HCT116 (cell line): ENCODE results near the gene SERPINA10. TPM values are rescaled to one million over a fixed set of nuclear protein-coding genes. Genes with fewer than 3 reads are reported as not detected.

Experiments
- ATAC-seq: fragments of 200-7000 bp; cut with Tn5 transposase; 2 replicates; pipeline ENCODE4 v1.9.1; 2020; ENCODE audit warnings: mild to moderate bottlenecking, moderate library complexity
- BruUV-seq: library from RNA; stranded (reverse); fragments of 400-500 nt; replicated peaks from 2 replicates; lab custom pipeline; 2021; lab: Mats Ljungman, UMichigan
- CTCF ChIA-PET: fragments of 300-600 bp; sonication (Branson Sonifier 250); formaldehyde crosslinking; loops from one replicate; lab custom pipeline; 2021; ENCODE audit warnings: antibody characterized with exemption; lab: Charles Lee
- POLR2A ChIA-PET: fragments of 300-600, 350-600 bp; sonication (Branson Sonifier 250); formaldehyde crosslinking; loops from one replicate; lab custom pipeline; 2021; ENCODE audit warnings: antibody characterized with exemption; lab: Charles Lee
- RAD21 ChIA-PET, 2 experiments: fragments of 300-600 bp; sonication (Branson Sonifier 250); formaldehyde crosslinking; loops; one replicate each; lab custom pipeline; 2023; ENCODE audit warnings: low total read pairs in 2 of 2; ENCODE audit not compliant: uncharacterized antibody in 2 of 2, unreplicated experiment in 2 of 2, low non-redundant PET in 1 of 2; lab: Charles Lee
- DNase-seq: peaks from one replicate; pipeline ENCODE4 v3.0.0-alpha.2; 2010; ENCODE audit warnings: low read depth, low spot score
- H2AFZ ChIP-seq: fragments of 200-600 bp; shearing (Covaris generic), sonication (generic); 2 replicates; pipeline ENCODE4 v1.6.1; 2017; ENCODE audit warnings: low read depth, mixed run types, mixed read lengths, antibody characterized with exemption, low read length; ENCODE audit not compliant: poor library complexity, severe bottlenecking
- H3K27ac ChIP-seq: 2 replicates; pipeline ENCODE4 v1.5.1; 2012; ENCODE audit warnings: low read depth, low read length
- H3K27me3 ChIP-seq: fragments of 200-600 bp; sonication (generic); 2 replicates; pipeline ENCODE4 v1.6.1; 2016; ENCODE audit warnings: mixed run types, low read length, mixed read lengths; ENCODE audit not compliant: insufficient read depth
- H3K36me3 ChIP-seq, 2 experiments: fragments of 200-500 bp in 1 of 2; fragments of 200-600 bp in 1 of 2; sonication (Bioruptor generic) in 1 of 2; sonication (generic) in 1 of 2; 2 replicates each; pipeline versions ENCODE4 v1.5.1 to v1.6.1; 2014 to 2016; ENCODE audit warnings: low read length in 2 of 2, inconsistent platforms in 1 of 2, mixed read lengths in 1 of 2, mixed run types in 1 of 2; ENCODE audit not compliant: insufficient read depth in 2 of 2, control insufficient read depth in 1 of 2
- H3K4me1 ChIP-seq, 2 experiments: fragments of 200-600 bp in 1 of 2; sonication (generic) in 1 of 2; 2 replicates each; pipeline versions ENCODE4 v1.5.1 to v1.6.1; 2012 to 2017; ENCODE audit warnings: low read length in 2 of 2, inconsistent platforms in 1 of 2, mild to moderate bottlenecking in 1 of 2, mixed read lengths in 1 of 2, mixed run types in 1 of 2, moderate library complexity in 1 of 2; ENCODE audit not compliant: insufficient read depth in 2 of 2, control insufficient read depth in 1 of 2
- H3K4me2 ChIP-seq: fragments of 200-600 bp; sonication (generic); 2 replicates; pipeline ENCODE4 v1.6.1; 2017; ENCODE audit warnings: mixed run types, low read length, mixed read lengths
- H3K4me3 ChIP-seq, 2 experiments: fragments of 200-600 bp in 1 of 2; sonication (generic) in 1 of 2; replicated peaks in 1 of 2; 2 replicates each; pipeline ENCODE4 v1.5.1; 2011 to 2016; ENCODE audit warnings: low read length in 2 of 2, control low read depth in 1 of 2, low read depth in 1 of 2, mild to moderate bottlenecking in 1 of 2, mixed read lengths in 1 of 2, mixed run types in 1 of 2
- H3K79me2 ChIP-seq: fragments of 200-600 bp; sonication (generic); 2 replicates; pipeline ENCODE4 v1.6.1; 2017; ENCODE audit warnings: mild to moderate bottlenecking, mixed run types, low read length, moderate library complexity, mixed read lengths; ENCODE audit not compliant: insufficient read depth
- H3K9ac ChIP-seq: fragments of 200-600 bp; sonication (generic); 2 replicates; pipeline ENCODE4 v1.6.1; 2016; ENCODE audit warnings: low read length, mixed read lengths
- H3K9me2 ChIP-seq: fragments of 200-600 bp; sonication (generic), shearing (Covaris generic); 2 replicates; pipeline ENCODE4 v1.6.1; 2017; ENCODE audit warnings: mixed run types, mild to moderate bottlenecking, moderate library complexity; ENCODE audit not compliant: insufficient read depth
- H3K9me3 ChIP-seq, 2 experiments: fragments of 200-500 bp in 1 of 2; fragments of 200-600 bp in 1 of 2; sonication (Bioruptor generic) in 1 of 2; sonication (generic) in 1 of 2; 2 replicates each; pipeline ENCODE4 v1.6.1; 2014 to 2017; ENCODE audit warnings: low read length in 2 of 2, mixed read lengths in 2 of 2, inconsistent platforms in 1 of 2, low read depth in 1 of 2, mild to moderate bottlenecking in 1 of 2, mixed run types in 1 of 2, moderate library complexity in 1 of 2; ENCODE audit not compliant: control insufficient read depth in 1 of 2, insufficient read depth in 1 of 2
- H4K20me1 ChIP-seq: fragments of 200-600 bp; sonication (generic), shearing (Covaris generic); 2 replicates; pipeline ENCODE4 v1.6.1; 2017; ENCODE audit warnings: mixed run types, mild to moderate bottlenecking, moderate library complexity; ENCODE audit not compliant: insufficient read depth
- EZH2phosphoT487 ChIP-seq: fragments of 200-600 bp; IDR thresholded peaks from 2 replicates; pipeline ENCODE4 v1.6.1; 2018; ENCODE audit warnings: antibody characterized with exemption, borderline replicate concordance
- RAD21 ChIP-seq: IDR thresholded peaks from 2 replicates; pipeline ENCODE4 v1.6.1; 2012; ENCODE audit warnings: low read depth, mild to moderate bottlenecking
- REST ChIP-seq: IDR thresholded peaks from 2 replicates; pipeline ENCODE4 v1.6.1; 2012; ENCODE audit warnings: low read depth
- SIN3A ChIP-seq: IDR thresholded peaks from 2 replicates; pipeline ENCODE4 v1.6.1; 2012; ENCODE audit warnings: low read depth
- TCF7L2 ChIP-seq: IDR thresholded peaks from 2 replicates; pipeline ENCODE4 v1.7.0; 2011; ENCODE audit warnings: borderline replicate concordance, inconsistent platforms; ENCODE audit not compliant: insufficient read depth, insufficient read length; ENCODE audit errors: extremely low read depth
- intact Hi-C: fragments of 100-400 bp; cut with micrococcal nuclease; formaldehyde crosslinking; loops from 2 replicates; pipeline ENCODE4 v1.10.0; 2022
- total RNA-seq: library from RNA; stranded (reverse); gene quantifications from one replicate; pipeline ENCODE4 v1.2.1, GENCODE V29; 2021; ENCODE audit not compliant: unreplicated experiment

SERPINA10 gene
- total RNA-seq, 1 experiment from 2014 or later: not detected

GRCh38 chr14:94314890-94315289 is 21.8 kb upstream of the SERPINA10 start:
- no peak overlapping the region for H3K4me3 ChIP-seq
- no TSS peak for BruUV-seq
- H3K9me3 ChIP-seq: no peaks in the 10 kb centered on the region
- no peak overlapping the region for H3K4me2 ChIP-seq
- H4K20me1 ChIP-seq: no peaks in the 10 kb centered on the region
- H3K4me1 ChIP-seq: no peaks in the 10 kb centered on the region
- DNase-seq (no peak), ATAC-seq (no peak)
- H3K36me3 ChIP-seq: no peaks in the 10 kb centered on the region
- no peak overlapping the region for H3K9ac ChIP-seq
- ChIA-PET RAD21 (no interaction called here), POLR2A (no interaction called here), CTCF (no interaction called here)
- H3K9me2 ChIP-seq: no peaks in the 10 kb centered on the region
- no peaks in the 10 kb centered on the region for H3K79me2 ChIP-seq
- H2AFZ ChIP-seq: no peak overlapping the region
- no peaks in the 10 kb centered on the region for H3K27me3 ChIP-seq
- no peak overlapping the region for H3K27ac ChIP-seq
- TF ChIP-seq SIN3A (no peak), REST (no peak), RAD21 (no peak)
- intact Hi-C loops: no loop called here

GRCh38 chr14:94313991-94314655 is 21.1 kb upstream of the SERPINA10 start:
- RAD21 ChIA-PET: no interaction called here
- no peaks in the 10 kb centered on the region for H3K79me2 ChIP-seq

More at GRCh38 chr14:94313991-94314655, 21.1 kb upstream of the SERPINA10 start:
- Histone ChIP-seq H3K9ac (no peak overlapping the region), H3K27ac (no peak overlapping the region)
- TF ChIP-seq EZH2phosphoT487: no peak
- no peak for TF ChIP-seq TCF7L2
- TF ChIP-seq, all 23 proteins: peak for 0
- intact Hi-C loops: no loop called here
- Histone ChIP-seq H3K4me2 (no peak overlapping the region), H3K36me3 (no peaks in the 10 kb centered on the region), H3K27me3 (no peaks in the 10 kb centered on the region), H3K9me2 (no peaks in the 10 kb centered on the region), H3K9me3 (no peaks in the 10 kb centered on the region), H2AFZ (no peak overlapping the region), H3K4me1 (no peaks in the 10 kb centered on the region), H4K20me1 (no peaks in the 10 kb centered on the region), H3K4me3 (no peak overlapping the region)
- ATAC-seq (no peak), DNase-seq (no peak)
- CTCF ChIA-PET: no interaction called here
- POLR2A ChIA-PET: no interaction called here
- BruUV-seq: no TSS peak
